Liver (tissue), 3 donors: ENCODE data around the gene EVC2.

Experiments
- CTCF ChIP-seq: fragments of 150-350 bp; IDR thresholded peaks from 2 replicates; pipeline ENCODE4 v1.5.1; 2017; ENCODE audit warnings: improper control_type of control experiment, low read depth, low read length; ENCODE audit not compliant: missing input control
- FOXA1 ChIP-seq: IDR thresholded peaks from 2 replicates; pipeline ENCODE4 v1.6.1; 2016; ENCODE audit warnings: antibody characterized with exemption
- SP1 ChIP-seq: IDR thresholded peaks from 2 replicates; pipeline ENCODE4 v1.6.1; 2018; ENCODE audit warnings: antibody characterized with exemption, mild to moderate bottlenecking
- ZBTB33 ChIP-seq: IDR thresholded peaks from 2 replicates; pipeline ENCODE4 v1.6.1; 2016; ENCODE audit warnings: antibody characterized with exemption
- donor health status: healthy.
- donor health status: healthy.

GRCh38 chr4:5631352-5632065 lies 76.8 kb downstream of the EVC2 start:
- TF ChIP-seq SP1: no peak
- no peak for TF ChIP-seq FOXA1
- TF ChIP-seq CTCF: no peak
- no peak for TF ChIP-seq ZBTB33
